HK-2 (cell line): ENCODE data around the gene SAMM50.

ENCODE experiments used
- DNase-seq: peaks from one replicate; pipeline ENCODE4 v3.0.0-alpha.2; 2018; ENCODE audit not compliant: unreplicated experiment

The SAMM50 gene

DNA sequence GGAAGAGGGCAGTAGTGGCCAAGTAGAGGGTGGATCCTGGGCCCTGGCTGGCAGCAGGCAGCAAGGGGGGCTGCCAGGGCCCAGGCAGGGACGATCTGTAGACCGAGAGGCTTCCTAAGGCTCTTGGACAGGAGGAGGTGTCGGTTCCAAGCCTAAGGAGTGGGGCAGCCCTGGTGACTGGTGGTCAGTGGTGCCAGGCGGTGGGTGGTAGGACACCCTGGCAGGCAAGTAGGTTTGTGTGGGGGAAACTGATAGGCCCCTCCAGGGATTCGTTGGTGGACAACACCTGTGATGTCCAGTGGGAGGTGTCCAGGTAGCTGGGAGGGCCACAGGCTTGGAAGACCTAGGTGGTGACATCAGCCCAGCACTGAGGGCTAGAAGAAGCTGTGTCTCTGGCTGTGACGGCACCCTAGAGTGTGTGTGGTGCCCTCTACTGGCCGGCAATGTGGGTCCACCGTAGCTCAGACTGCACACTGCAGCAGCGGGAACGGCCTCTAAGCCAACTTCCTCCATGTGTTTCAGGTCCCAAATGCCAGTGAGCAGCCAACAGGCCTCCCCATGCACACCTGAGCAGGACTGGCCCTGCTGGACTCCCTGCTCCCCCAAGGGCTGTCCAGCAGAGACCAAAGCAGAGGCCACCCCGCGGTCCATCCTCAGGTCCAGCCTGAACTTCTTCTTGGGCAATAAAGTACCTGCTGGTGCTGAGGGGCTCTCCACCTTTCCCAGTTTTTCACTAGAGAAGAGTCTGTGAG lies 9.4 kb upstream of the SAMM50 start:
- peak; percentile 45 for DNase-seq

DNA sequence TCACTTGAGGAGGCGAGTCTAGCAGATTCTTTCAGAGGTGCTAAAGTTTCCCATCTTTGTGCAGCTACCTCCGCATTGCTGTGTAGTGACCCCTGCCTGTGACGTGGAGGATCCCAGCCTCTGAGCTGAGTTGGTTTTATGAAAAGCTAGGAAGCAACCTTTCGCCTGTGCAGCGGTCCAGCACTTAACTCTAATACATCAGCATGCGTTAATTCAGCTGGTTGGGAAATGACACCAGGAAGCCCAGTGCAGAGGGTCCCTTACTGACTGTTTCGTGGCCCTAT lies 8.9 kb upstream of the SAMM50 start:
- no peak for DNase-seq

DNA sequence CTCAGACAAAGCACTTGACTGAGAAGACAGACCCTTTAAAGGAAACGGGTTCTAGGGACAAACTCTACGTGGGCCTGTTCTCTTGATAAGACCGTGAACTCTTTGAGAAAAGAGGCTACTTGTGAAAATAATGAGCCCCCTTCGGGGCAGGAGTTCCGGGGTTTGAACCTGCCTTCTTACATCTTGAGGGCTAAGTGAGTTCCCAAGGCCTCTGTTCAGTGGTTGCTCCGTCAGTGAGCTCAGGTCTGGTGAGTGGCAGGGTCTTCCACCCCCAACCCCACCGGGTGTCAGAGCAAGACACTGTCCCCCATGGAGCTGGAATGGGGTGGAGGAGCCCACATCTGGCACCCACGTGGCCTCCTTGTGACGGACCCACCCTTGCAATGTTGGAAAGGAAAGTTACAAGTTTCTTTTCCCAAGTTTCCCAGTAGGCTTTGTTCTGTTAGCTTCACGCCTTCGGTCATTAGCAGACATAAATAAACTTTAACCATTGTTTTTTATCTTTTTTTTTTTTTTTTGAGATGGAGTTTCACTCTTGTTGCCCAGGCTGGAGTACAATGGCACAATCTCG lies 6.3 kb upstream of the SAMM50 start:
- no peak for DNase-seq

DNA sequence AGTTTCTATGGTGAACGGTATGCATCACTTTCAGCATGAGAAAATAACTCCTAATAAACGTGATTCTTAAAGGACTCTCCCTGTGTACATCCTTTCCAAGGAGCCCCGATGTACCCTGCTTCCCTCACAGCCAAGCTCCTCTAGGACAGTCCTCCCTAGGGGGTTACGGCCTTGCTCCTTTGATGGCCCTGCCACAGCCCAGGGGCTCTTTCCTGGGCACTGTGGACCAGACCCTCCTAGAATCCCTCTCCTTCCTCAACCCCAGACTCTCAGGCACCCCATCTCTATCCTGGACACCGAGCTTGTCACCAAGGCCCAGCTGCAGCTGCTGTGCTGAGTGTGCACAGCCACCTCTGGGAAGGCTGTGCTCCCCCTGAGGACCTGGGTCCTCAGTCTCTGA lies 3.9 kb upstream of the SAMM50 start:
- DNase-seq = no peak

DNA sequence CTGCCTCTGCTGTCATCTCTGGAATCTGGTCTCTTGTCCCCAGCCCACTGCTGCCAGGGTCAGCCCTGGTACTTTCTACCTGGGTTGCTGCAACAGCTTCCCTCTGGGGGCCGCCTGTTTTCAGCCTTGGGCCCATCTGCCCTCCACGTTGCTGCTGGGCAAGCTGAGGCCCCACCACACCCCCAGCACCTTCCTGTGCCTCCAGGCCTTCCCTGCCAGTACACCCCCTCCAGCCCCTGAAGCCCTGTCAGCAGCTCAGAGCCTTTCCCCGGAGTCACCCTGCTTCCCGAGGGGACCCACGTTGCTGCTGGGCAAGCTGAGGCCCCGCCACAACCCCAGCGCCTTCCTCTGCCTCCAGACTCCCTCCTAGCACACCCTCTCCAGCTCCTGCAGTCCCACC lies 3.3 kb upstream of the SAMM50 start:
- DNase-seq = no peak

DNA sequence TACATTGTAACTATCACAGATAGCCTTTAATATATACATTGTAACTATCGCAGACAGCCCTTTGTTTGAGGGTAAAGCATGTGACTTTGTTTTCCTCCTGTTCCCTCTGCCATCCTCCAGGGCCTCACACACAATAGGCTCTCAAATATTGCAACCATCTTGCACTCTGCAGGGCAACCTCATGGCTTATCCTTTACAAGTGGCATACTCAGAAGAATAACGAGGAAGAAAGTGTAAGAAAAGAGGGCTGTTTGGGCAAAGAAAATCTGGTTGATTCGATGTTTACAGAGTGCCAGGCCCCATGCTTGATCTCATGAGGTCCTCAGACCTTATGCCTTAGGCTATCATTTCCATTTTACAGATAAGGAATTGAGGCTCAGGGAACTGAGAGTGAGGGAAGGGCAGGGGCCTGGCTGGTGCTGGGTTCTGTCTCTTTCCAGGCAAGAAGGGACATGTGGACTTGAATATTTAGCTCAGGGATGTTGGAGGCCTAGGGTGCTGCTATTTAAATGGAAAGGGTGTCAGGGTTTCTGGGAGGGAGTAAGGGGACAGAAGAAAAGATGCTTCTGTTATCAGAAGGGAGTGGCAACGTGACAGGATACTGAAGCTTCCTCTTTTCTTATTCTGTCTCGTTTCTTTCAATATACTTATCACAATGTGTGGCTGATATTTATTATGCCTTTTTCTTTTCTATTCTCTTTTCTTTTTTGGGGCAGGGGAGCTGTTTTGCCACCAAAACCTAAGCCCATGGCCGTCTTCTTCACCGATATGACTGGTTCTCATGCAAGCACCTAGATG lies 1.1 kb upstream of the SAMM50 start:
- DNase-seq = no peak

DNA sequence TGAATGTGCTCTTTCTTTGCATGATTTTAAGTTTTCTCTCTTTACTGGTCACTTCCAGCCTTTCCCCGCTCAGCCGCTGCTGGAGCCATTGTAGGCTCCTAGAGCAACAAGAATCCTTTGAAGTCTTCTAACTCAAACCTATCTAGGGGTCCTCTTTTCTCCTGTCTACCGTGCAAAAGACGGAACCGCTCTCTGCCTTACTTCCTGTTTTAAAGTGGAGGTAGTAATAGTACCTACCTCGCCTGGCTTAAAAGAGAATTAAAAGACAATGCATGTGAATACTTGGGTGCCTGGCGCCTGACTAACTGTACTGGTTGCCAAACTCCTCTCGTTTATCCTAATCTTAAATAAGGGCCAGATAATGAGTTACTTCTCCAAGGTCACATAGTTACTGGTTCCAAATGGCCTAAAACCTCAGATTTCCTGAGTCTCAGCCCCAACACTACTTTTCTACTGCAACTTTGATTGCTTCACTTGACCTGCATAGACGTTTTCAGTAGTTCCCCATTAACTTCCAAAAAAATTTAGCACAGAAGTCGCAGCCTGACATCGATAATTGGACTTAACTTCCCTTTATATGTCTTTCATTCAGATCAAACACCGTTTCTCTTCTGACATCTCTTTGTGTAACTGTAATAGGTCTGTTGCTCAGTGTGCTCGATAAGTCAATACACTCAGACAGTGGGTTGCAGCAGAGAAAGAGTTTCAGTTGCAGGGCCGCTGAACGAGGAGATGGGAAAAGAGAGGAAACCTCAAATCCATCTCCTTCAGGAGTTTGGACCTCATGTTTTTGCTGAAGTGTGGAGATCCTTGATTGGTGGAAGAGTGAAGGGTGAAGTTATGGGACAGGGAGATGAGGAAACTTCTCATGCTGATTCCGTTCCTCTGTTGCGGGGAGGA lies 891 bp downstream of the SAMM50 start:
- no peak for DNase-seq

DNA sequence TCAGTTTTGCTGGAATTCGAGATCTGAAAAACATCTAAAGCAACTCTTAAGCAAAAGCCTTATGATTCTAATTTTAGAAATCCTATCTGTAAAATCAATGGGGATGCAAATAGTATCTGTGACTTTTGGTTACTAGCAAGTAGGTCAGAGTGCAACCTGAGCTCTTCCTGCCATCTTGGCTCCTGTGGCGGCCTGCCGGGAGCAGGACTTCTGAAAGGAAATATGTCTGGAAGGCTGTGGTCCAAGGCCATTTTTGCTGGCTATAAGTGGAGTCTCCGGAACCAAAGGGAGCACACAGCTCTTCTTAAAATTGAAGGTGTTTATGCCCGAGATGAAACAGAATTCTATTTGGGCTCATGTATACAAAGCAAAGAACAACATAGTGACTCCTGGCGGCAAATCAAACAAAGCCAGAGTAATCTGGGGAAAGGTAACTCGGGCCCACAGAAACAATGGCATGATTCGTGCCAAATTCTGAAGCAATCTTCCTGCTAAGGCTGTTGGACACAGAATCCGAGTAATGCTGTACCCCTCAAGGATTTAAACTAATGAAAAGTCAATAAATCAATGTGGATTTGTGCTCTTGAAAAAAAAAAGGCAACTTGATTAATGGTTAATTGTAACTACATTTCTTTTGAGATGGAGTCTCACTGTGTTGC lies 1.7 kb downstream of the SAMM50 start:
- DNase-seq = no peak

DNA sequence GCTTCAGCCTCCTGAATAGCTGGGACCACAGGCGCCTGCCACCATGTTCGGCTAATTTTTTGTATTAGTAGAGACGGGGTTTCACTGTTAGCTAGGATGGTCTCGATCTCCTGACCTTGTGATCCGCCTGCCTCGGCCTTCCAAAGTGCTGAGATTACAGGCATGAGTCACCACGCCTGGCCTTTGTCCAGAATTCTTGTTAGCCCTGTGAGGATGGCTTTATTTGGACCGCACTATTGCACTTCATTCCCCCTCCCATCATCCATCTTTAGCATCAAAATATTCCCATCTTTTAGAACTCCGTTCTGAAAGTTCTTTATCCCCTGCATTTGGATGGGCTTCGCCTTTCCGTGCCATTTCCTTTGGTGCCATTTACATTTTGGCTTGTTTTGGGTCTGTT lies 2.6 kb downstream of the SAMM50 start:
- no peak for DNase-seq

DNA sequence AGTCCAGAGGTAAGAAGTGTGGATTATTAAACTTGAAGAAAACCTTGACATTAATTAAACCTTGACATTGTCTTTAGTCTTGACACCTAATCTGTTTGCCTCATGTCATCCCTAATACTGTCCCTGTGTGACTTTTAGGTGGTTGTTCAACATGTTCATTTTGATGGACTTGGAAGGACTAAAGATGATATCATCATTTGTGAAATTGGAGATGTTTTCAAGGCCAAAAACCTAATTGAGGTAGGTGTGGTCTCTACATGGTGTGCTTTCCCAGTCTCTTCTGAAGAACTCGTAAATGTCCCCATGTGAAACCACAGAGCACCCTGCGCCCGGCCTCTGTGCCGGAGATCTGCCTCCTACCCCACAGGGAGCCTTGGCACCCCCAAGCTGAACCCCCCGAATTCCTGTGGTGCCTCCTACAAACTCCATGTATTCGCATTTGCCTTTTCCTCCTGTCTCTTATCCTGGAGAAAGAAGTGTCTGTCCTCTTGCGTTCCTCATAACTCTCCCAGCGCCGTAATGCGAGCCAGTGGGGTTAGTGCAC lies 9.1 kb downstream of the SAMM50 start:
- DNase-seq = no peak

DNA sequence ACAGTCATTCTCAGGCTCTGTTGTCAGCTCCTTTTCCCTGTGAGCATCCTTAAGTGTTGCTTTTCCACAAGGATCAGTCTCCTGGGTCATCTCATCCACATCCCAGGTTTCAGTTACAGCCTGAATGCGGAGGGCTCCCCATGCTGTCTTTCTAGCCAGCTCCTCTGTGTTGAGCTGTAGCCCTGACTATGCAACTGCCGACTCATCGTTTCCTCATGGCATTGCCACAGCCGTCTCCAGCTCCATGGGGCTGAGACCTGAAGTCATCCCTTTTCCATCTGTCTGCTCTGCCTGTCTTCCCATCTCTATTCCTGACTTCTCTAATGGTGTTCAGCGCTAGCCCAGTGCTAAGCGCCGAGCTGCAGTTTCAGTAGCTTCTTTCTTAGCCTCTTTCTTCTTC lies 11.8 kb downstream of the SAMM50 start:
- no peak for DNase-seq

DNA sequence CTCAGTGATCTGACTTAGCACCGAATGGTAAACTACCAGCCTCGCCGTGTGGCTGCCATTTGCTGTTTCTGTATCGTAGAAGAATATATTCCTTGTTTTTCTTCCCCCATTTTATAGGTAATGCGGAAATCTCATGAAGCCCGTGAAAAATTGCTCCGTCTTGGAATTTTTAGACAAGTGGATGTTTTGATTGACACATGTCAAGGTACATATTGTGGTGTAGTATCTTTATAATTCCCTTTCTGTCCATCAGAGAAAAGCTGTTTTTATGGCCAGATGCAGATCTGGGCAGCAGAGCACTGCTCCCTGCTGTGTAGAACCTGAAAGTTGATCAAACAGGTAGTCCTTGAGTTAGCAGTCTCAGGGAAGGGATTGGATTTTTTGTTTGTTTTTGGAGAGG lies 13.4 kb downstream of the SAMM50 start:
- DNase-seq = no peak

DNA sequence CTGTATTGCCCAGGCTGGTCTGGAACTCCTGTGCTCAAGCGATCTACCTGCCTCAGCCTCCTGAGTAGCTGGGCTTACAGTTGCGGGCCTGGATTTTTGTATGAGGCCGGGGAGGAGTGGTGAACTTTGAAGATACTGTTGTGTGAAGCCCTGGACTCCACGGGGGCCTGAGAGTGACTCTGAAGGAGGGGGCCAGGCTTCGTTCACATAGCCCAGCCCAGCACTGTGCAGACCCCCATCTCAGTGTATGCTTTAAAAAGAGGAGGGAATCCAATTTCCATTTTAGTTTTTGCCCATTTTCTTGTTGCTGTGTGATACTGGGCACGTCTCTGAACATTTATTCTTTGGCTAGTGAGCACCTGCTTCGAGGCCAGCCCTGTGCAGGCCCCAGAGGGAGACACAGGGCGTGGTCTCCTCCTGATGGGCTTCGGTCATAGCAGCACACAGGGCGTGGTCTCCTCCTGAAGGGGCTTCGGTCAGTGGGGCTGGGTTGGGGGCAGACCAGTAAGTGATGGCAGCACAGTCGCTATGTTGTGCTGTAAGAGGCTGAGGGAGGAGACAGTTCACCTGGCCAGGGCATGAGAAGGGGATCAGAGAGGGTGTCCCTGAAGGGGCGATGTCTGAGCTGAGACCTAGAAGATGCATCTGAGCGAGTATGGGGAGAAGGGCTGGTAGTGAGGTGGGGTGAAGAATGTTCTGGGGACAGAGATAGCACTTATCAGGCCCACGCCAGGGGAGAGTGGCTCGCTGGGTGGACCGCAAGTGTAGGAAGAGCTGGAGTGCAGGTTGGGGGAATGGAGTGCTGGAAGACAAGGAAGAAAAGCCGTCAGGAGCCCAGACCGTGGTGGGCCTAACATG lies 14.0 kb downstream of the SAMM50 start:
- no peak for DNase-seq

DNA sequence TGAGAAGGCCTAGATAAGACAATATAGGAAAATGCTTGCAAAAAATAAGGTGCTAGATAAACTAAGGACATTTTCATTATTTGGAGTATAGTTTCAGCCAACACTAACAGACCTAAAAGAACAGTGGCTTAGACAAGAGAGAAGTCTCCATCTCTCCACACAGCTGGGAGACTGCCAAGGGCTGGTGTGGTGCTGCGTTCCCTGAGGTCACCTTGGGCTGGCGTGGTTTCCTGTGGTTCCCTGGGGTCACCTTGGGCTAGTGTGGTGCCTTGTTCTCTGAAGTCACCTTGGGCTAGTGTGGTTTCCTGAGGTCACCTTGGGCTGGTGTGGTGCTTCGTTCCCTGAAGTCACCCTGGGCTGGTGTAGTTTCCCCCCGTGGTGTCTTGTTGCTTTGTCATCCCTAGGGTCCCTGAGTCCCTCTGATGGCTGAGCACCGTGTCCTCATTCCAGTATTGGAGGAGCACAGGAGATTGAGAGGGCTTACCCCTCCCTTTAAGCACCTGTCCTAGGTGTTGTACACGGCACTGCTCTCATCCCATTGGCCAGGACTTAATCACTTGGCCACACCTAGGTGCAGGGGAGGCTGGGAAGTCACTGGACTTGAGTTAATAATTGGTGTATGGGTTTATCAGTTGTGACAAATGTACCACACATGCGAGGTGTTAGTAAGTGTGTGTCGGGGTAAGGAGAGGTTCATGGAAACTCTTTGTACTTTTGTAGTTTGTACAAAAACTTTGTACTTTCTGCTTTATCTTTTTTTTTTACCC lies 14.9 kb downstream of the SAMM50 start:
- no peak for DNase-seq

DNA sequence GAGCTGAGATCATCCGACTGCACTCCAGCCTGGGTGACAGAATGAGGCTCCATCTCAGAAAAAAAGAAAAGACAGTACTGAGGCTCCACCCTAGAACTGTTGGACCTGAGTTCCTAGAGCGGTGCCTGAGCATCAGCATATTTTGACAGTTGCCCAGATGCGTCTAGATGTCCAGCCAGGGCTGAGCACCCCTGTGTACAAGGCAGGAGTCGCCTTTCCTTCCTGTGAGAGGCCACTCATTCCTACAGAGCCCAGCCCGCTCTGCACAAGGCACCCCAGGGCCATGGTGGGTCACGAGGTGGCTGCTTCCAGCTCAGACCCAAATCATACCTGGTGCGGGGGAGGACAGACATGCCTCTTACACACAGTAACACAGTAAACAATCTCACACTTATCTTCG lies 15.9 kb downstream of the SAMM50 start:
- DNase-seq = no peak

DNA sequence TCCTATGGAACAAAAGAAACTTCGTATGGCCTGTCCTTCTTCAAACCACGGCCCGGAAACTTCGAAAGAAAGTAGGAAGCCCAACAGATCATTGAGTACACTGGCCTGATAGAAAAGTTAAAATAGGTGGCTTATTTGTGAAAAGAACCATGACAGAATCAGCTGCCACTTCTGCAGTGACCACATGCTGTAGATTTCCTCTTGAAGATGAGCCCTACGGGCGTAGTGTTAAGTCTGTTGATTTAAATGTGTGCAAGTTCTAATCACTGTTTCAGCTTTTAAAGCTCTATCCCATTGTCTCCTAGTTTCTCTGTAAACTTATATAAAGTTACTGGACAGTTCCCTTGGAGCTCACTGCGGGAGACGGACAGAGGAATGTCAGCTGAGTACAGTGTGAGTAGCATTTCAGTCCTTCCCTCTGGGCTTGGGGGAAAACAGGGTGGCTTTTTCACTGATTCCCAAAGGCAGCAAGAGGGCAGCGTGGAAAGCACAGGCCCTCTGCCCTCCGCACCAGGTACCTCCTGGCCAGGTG lies 17.8 kb downstream of the SAMM50 start:
- no peak for DNase-seq

DNA sequence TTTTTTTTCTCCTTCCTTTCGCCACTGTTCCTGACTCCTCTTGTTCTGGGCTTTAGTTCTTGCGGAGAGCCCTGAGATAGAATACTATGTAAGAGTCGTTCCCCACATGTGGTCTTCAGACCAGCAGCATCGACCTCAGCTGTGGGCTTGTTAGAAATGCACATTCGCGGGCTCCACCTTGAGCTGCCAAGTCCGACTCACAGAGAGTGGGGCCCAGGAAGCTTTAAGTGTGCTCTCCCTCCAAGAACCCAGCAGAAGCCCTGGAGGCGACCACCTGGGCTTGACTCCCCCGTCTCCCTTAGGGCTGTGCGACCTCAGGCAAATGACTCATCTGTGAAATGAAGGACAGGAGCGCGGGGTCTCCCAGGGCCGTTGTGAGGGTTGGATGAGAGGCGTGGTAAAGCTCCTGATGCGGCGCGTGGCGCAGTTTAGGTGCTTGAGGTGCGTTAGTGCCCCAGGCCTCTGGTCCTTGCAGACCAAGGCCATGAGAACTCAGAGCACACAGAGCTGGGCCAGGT lies 18.8 kb downstream of the SAMM50 start:
- no peak for DNase-seq

DNA sequence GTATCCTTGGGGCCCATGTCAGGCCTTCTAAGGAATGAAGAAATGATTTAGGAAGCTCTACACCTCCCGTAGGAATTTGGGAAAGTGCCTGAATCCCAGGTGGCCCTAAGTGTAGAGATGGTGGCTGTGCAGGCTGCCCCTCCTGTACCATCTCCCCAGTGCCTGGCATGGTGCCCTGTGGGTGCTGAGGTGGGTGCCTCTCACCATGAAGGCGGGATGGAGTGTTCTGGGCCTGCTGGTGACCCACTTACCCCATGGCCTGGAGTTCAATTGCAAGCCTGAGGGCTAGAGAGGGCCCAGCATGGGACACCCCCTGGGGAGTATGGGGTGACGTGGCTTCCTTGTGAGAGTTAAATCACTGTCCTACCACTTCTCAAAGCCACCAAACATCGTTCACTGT lies 19.8 kb downstream of the SAMM50 start:
- no peak for DNase-seq
